Endothelial cell of umbilical vein (primary cell): ENCODE data around the gene EIF5B. TPM values are rescaled to one million over a fixed set of nuclear protein-coding genes. Genes with fewer than 3 reads are reported as not detected.
A peak's percentile ranks its signal among the peaks of the same experiment; 100 is the strongest.

Source experiments
- Bru-seq: library from RNA; stranded (reverse); fragments of 400-500 nt; gene quantifications from one replicate; lab custom pipeline; 2021; lab: Mats Ljungman, UMichigan
- BruChase-seq, 2 experiments: library from RNA; stranded (reverse); fragments of 400-500 nt; gene quantifications; one replicate each; lab custom pipeline; 2021; lab: Mats Ljungman, UMichigan
- BruUV-seq: library from RNA; stranded (reverse); fragments of 400-500 nt; replicated peaks from 2 replicates; lab custom pipeline; 2021; lab: Mats Ljungman, UMichigan
- CTCF ChIA-PET: fragments of 300-600, 350-600 bp; sonication (Branson Sonifier 250); formaldehyde crosslinking; loops from one replicate; lab custom pipeline; 2021; ENCODE audit warnings: antibody characterized with exemption, inconsistent platforms; lab: Charles Lee
- POLR2A ChIA-PET: fragments of 300-600, 350-600 bp; sonication (Branson Sonifier 250); formaldehyde crosslinking; loops from one replicate; lab custom pipeline; 2021; ENCODE audit warnings: antibody characterized with exemption, inconsistent platforms; lab: Charles Lee
- DNase-seq: peaks from one replicate; pipeline ENCODE4 v3.0.0-alpha.2; 2011; ENCODE audit warnings: low read depth, low spot score
- FAIRE-seq: peaks from 2 replicates; lab custom pipeline; 2011; peaks lifted over from hg19 to GRCh38; lab: Jason Lieb, UNC
- H2AFZ ChIP-seq: 2 replicates; pipeline ENCODE4 v1.6.0; 2012; ENCODE audit warnings: low read depth, low read length, control low read depth, inconsistent platforms
- H3K27ac ChIP-seq: 2 replicates; pipeline ENCODE4 v1.5.1; 2011; ENCODE audit warnings: low read depth, mild to moderate bottlenecking, control low read depth, low read length, moderate library complexity; ENCODE audit not compliant: insufficient read depth
- H3K27me3 ChIP-seq, 2 experiments: 2 replicates each; pipeline versions ENCODE4 v1.6.0 to v1.6.1; 2011; ENCODE audit warnings: low read length in 2 of 2, mixed read lengths in 1 of 2; ENCODE audit not compliant: control insufficient read depth in 2 of 2, insufficient read depth in 2 of 2
- H3K36me3 ChIP-seq, 2 experiments: 2 replicates in 1 of 2; 3 replicates in 1 of 2; pipeline ENCODE4 v1.5.1; 2011; ENCODE audit warnings: low read length in 2 of 2, mild to moderate bottlenecking in 1 of 2, moderate library complexity in 1 of 2; ENCODE audit not compliant: control insufficient read depth in 2 of 2, insufficient read depth in 2 of 2; ENCODE audit errors: extremely low read depth in 1 of 2
- H3K4me1 ChIP-seq: 3 replicates; pipeline ENCODE4 v1.5.1; 2011; ENCODE audit warnings: mild to moderate bottlenecking, low read length; ENCODE audit not compliant: control insufficient read depth, insufficient read depth; ENCODE audit errors: extremely low read depth
- H3K4me2 ChIP-seq: 2 replicates; pipeline ENCODE4 v1.6.1; 2011; ENCODE audit warnings: low read length, control low read depth, mixed read lengths; ENCODE audit not compliant: insufficient read depth
- H3K4me3 ChIP-seq, 3 experiments: fragments of 200-600 bp in 1 of 3; sonication (generic), shearing (Covaris generic) in 1 of 3; replicated peaks in 1 of 3; 2 replicates each; pipeline ENCODE4 v1.5.1; 2011 to 2016; ENCODE audit warnings: control low read depth in 3 of 3, low read length in 3 of 3, mild to moderate bottlenecking in 2 of 3, inconsistent platforms in 1 of 3, low read depth in 1 of 3, moderate library complexity in 1 of 3; ENCODE audit not compliant: insufficient read depth in 1 of 3
- H3K79me2 ChIP-seq: 2 replicates; pipeline ENCODE4 v1.6.0; 2012; ENCODE audit warnings: low read length, inconsistent platforms; ENCODE audit not compliant: control insufficient read depth, insufficient read depth
- H3K9ac ChIP-seq: replicated peaks from 2 replicates; pipeline ENCODE3; 2011; ENCODE audit warnings: low read length, control low read depth; ENCODE audit not compliant: insufficient read depth; ENCODE audit errors: extremely low read depth
- H3K9me1 ChIP-seq: replicated peaks from 3 replicates; pipeline ENCODE4 v1.6.0; 2011; ENCODE audit warnings: mild to moderate bottlenecking, low read length; ENCODE audit not compliant: control insufficient read depth, insufficient read depth; ENCODE audit errors: extremely low read depth
- H3K9me3 ChIP-seq: replicated peaks from 2 replicates; pipeline ENCODE4 v1.5.1; 2012; ENCODE audit warnings: low read length, inconsistent platforms; ENCODE audit not compliant: control insufficient read depth, insufficient read depth
- H4K20me1 ChIP-seq: replicated peaks from 2 replicates; pipeline ENCODE3; 2011; ENCODE audit warnings: mild to moderate bottlenecking, low read length; ENCODE audit not compliant: control insufficient read depth, insufficient read depth; ENCODE audit errors: extremely low read depth
- EZH2 ChIP-seq: IDR thresholded peaks from 2 replicates; pipeline ENCODE4 v1.6.1; 2012; ENCODE audit warnings: borderline replicate concordance, low read depth, mild to moderate bottlenecking, moderate library complexity, low read length, inconsistent platforms; ENCODE audit not compliant: severe bottlenecking
- FOS ChIP-seq: IDR thresholded peaks from 2 replicates; pipeline ENCODE4 v1.6.1; 2011; ENCODE audit warnings: mild to moderate bottlenecking, low read length, moderate library complexity, borderline replicate concordance; ENCODE audit not compliant: insufficient read depth
- POLR2A ChIP-seq: IDR thresholded peaks from 2 replicates; pipeline ENCODE4 v1.6.1; 2012; ENCODE audit warnings: low read depth, mild to moderate bottlenecking, control low read depth, low read length
- POLR2AphosphoS5 ChIP-seq: IDR thresholded peaks from 2 replicates; pipeline ENCODE4 v1.6.1; 2012; ENCODE audit warnings: low read depth, mild to moderate bottlenecking, control low read depth, low read length, moderate library complexity; ENCODE audit not compliant: insufficient read depth
- dilution Hi-C: fragments of 300-500 bp; cut with MboI; formaldehyde crosslinking; loops from one replicate; pipeline ENCODE4 v1.15.0; 2019; ENCODE audit warnings: low sequenced_read_pairs; ENCODE audit not compliant: extremely low pct_ligation_motif_present
- intact Hi-C: fragments of 100-400 bp; cut with micrococcal nuclease; formaldehyde crosslinking; loops from one replicate; pipeline ENCODE4 v1.10.0; 2022
- long read RNA-seq: library from polyadenylated mRNA; stranded (forward); transcript quantifications from one replicate; pipeline ENCODE4 v2.0.0, GENCODE V29; 2021
- polyA minus RNA-seq, 3 experiments: library from RNA; depleted of rRNA, polyadenylated mRNA; stranded (reverse); fragments of >200 nt; gene quantifications; 1 replicate in 1 of 3; 2 replicates in 2 of 3; pipeline ENCODE4 v1.2.3, GENCODE V29; 2011
- polyA plus RNA-seq, 4 experiments: library from polyadenylated mRNA; depleted of rRNA in 3 of 4; stranded (reverse) in 3 of 4; unstranded in 1 of 4; fragments of >200 nt; gene quantifications; 2 replicates each; pipeline versions ENCODE4 v1.2.1 to v1.2.3, GENCODE V29; 2011 to 2012; ENCODE audit warnings: missing spikeins in 1 of 4
- total RNA-seq: library from RNA; stranded (reverse); gene quantifications from 2 replicates; pipeline ENCODE4 v1.2.3, GENCODE V29; 2021
- TF ChIP-seq, protein P1 (sequence below), 2 donors: IDR thresholded peaks; 1 replicate in 1 of 2; 2 replicates in 1 of 2; pipeline ENCODE4 v1.5.1; 2011; ENCODE audit warnings: low read length in 2 of 2, mild to moderate bottlenecking in 2 of 2, moderate library complexity in 2 of 2, control low read depth in 1 of 2, inconsistent platforms in 1 of 2, low read depth in 1 of 2; ENCODE audit not compliant: insufficient read depth in 1 of 2; ENCODE audit errors: extremely low read depth in 1 of 2
- TF ChIP-seq, protein P2 (sequence below): IDR thresholded peaks from 2 replicates; pipeline ENCODE4 v1.6.1; 2011; ENCODE audit not compliant: insufficient read depth, insufficient read length

Gene EIF5B, protein sequence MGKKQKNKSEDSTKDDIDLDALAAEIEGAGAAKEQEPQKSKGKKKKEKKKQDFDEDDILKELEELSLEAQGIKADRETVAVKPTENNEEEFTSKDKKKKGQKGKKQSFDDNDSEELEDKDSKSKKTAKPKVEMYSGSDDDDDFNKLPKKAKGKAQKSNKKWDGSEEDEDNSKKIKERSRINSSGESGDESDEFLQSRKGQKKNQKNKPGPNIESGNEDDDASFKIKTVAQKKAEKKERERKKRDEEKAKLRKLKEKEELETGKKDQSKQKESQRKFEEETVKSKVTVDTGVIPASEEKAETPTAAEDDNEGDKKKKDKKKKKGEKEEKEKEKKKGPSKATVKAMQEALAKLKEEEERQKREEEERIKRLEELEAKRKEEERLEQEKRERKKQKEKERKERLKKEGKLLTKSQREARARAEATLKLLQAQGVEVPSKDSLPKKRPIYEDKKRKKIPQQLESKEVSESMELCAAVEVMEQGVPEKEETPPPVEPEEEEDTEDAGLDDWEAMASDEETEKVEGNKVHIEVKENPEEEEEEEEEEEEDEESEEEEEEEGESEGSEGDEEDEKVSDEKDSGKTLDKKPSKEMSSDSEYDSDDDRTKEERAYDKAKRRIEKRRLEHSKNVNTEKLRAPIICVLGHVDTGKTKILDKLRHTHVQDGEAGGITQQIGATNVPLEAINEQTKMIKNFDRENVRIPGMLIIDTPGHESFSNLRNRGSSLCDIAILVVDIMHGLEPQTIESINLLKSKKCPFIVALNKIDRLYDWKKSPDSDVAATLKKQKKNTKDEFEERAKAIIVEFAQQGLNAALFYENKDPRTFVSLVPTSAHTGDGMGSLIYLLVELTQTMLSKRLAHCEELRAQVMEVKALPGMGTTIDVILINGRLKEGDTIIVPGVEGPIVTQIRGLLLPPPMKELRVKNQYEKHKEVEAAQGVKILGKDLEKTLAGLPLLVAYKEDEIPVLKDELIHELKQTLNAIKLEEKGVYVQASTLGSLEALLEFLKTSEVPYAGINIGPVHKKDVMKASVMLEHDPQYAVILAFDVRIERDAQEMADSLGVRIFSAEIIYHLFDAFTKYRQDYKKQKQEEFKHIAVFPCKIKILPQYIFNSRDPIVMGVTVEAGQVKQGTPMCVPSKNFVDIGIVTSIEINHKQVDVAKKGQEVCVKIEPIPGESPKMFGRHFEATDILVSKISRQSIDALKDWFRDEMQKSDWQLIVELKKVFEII
- total RNA-seq = 53.5 and 54.5 TPM in 2 replicates
- polyA plus RNA-seq = 6.3 and 10.1 TPM in 2 replicates
- 12.6 and 15.9 TPM in 2 replicates for polyA plus RNA-seq (2011; cell fraction: cytosol; rRNA removed)
- polyA plus RNA-seq (2011; cell fraction: nucleus; rRNA removed) = 36.4 and 38.0 TPM in 2 replicates
- polyA plus RNA-seq (2012) = 58.8 and 76.2 TPM in 2 replicates
- polyA minus RNA-seq = 37.9 and 60.8 TPM in 2 replicates
- polyA minus RNA-seq (2011; cell fraction: cytosol; rRNA and poly(A)+ RNA removed) = 14.1 TPM
- polyA minus RNA-seq (2011; cell fraction: nucleus; rRNA and poly(A)+ RNA removed) = 54.1 and 79.8 TPM in 2 replicates
- Bru-seq, nascent RNA = percentile 92 among the genes with signal in this experiment
- percentile 97 among the genes with signal in this experiment for BruChase-seq, experiment 1, labeled RNA remaining after a 6-hour chase
- percentile 91 among the genes with signal in this experiment for BruChase-seq, experiment 2, labeled RNA remaining after a 2-hour chase
- long read RNA-seq, full-length matches to known transcripts = 39 of 288 reads
- long read RNA-seq, partial matches to known transcripts = 243 of 288 reads
- long read RNA-seq, other reads (novel, unspliced or antisense) = 6 of 288 reads

DNA sequence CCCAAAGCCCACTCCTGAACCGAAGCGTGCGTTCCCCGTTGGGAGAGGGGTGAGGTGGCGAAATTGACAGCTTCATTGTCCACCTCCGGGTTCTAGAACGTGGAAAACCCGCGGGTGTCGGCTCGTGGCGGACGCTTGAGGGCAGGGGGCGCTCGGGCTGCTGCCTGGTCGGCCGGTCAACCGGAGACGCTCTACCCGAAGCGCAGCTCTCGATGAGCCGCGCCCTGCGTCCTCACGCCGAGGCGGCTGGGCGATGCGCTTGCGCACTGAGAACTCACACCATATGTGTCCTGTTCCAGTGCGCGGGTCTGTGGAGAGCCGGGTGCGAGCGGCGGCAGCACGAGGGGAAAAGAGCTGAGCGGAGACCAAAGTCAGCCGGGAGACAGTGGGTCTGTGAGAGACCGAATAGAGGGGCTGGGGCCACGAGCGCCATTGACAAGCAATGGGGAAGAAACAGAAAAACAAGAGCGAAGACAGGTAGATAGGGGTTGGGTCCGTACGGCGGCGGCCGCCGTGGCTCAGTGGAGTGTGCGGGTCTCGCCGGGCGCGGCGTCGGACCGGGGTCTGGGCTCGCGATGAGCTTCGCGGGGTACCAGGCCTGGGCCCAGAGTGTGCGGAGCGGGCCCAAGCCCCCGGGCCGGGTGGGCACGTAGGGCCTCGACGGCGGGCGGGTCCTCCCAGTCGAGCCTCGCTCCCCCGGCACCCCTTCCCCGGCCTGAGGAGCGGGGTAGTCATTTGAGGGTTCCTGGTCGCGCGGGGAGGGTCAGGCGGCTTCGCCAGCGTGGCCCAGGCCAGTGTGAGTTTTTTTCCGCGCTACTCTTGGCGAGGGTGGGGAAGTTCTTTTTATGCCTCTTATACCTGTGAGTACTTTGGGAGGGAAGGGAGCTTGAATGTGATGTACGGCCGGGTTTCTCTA is at the start of gene EIF5B:
Gene EIF5B, plus strand, starts transcription at position 277 of the 916 bp plus-strand sequence. Its CDS starts 166 bp downstream, at position 443.
- peak within 1 kb of the TSS; percentile 88 for H2AFZ ChIP-seq
- H3K4me1 ChIP-seq = peaks cover 20% of the 10 kb centered on the region
- no peak for TF ChIP-seq EZH2
- TF ChIP-seq FOS = no peak
- TF ChIP-seq, protein P1, sequence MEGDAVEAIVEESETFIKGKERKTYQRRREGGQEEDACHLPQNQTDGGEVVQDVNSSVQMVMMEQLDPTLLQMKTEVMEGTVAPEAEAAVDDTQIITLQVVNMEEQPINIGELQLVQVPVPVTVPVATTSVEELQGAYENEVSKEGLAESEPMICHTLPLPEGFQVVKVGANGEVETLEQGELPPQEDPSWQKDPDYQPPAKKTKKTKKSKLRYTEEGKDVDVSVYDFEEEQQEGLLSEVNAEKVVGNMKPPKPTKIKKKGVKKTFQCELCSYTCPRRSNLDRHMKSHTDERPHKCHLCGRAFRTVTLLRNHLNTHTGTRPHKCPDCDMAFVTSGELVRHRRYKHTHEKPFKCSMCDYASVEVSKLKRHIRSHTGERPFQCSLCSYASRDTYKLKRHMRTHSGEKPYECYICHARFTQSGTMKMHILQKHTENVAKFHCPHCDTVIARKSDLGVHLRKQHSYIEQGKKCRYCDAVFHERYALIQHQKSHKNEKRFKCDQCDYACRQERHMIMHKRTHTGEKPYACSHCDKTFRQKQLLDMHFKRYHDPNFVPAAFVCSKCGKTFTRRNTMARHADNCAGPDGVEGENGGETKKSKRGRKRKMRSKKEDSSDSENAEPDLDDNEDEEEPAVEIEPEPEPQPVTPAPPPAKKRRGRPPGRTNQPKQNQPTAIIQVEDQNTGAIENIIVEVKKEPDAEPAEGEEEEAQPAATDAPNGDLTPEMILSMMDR (IDR thresholded peaks at IDR 0.05; ENCODE audit: extremely low read depth in 1 of 2, insufficient read depth in 1 of 2, low read depth in 1 of 2, low read length in 2 of 2) = peak; percentile 57 to 75
- TF ChIP-seq, protein P2, sequence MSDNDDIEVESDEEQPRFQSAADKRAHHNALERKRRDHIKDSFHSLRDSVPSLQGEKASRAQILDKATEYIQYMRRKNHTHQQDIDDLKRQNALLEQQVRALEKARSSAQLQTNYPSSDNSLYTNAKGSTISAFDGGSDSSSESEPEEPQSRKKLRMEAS = peak; percentile 47
- peak; percentile 91 for TF ChIP-seq POLR2AphosphoS5
- peak; percentile 89 for TF ChIP-seq POLR2A
- peak within 1 kb of the TSS; percentile 68 for H3K27ac ChIP-seq
- FAIRE-seq = peak; percentile 87
- dilution Hi-C loops (no loop called here), intact Hi-C loops (loop anchor here (5.0 to 10.0 kb wide), 2 partner anchors 430 to 583 kb away; no protein-coding TSS in a partner anchor)
- H3K79me2 ChIP-seq = peaks cover 87% of the 10 kb centered on the region
- no peaks in the 10 kb centered on the region for H3K9me1 ChIP-seq
- ChIA-PET POLR2A (interaction anchor here (0.6 to 1.8 kb wide), 6 partner anchors 17 to 157 kb away, joined by 3 to 6 read pairs (median 4); partner anchors contain the start of genes MITD1, MRPL30 and REV1), CTCF (interaction anchor here (0.9 to 4.4 kb wide), 16 partner anchors 10 to 222 kb away, joined by 3 to 41 read pairs (median 5); partner anchors contain the start of gene REV1)
- peak; percentile 98 for DNase-seq
- H3K9ac ChIP-seq = peak within 1 kb of the TSS; percentile 96
- H3K4me3 ChIP-seq = peak within 1 kb of the TSS; percentile 89 to 96 (median 91)
- peaks cover 1 to 2% of the 10 kb centered on the region in 2 experiments for H3K36me3 ChIP-seq
- H4K20me1 ChIP-seq = no peaks in the 10 kb centered on the region
- H3K4me2 ChIP-seq = peak within 1 kb of the TSS; percentile 99
- no peaks in the 10 kb centered on the region for H3K27me3 ChIP-seq
- H3K9me3 ChIP-seq = no peaks in the 10 kb centered on the region
- BruUV-seq = no TSS peak
